HG02571 (cell line): Measurements from ENCODE around the gene CNOT10.
"Not testable (repeated sequence)": the region's sequence is repeated elsewhere in the genome, so short reads cannot be mapped to it uniquely, and the experiment has no call there.

Source experiments
- ATAC-seq: cut with Tn5 transposase; IDR thresholded peaks from one replicate; pipeline ENCODE4 v1.9.1; 2021; ENCODE audit warnings: mild to moderate bottlenecking, moderate library complexity; ENCODE audit not compliant: unreplicated experiment

The CNOT10 gene

DNA sequence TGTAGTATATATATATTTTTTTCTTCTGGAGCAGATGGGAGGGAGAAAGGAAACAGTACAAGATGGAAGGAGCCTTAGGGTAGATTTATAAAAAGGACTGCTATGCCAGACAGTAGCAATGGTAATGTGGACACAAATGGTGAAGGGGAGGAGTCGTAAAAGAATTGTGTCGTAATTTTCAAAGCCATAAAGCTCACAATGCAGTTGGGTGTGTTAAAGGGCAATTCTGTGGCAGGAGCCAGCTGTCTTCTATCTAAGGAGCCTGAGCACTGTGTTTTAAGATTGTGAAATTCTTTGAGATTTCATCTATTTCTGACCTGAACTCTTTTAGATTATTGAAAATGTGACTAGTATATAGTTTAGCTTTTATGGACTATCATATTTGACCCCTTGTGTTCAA lies 58.9 kb downstream of the CNOT10 start:
- no peak for ATAC-seq

DNA sequence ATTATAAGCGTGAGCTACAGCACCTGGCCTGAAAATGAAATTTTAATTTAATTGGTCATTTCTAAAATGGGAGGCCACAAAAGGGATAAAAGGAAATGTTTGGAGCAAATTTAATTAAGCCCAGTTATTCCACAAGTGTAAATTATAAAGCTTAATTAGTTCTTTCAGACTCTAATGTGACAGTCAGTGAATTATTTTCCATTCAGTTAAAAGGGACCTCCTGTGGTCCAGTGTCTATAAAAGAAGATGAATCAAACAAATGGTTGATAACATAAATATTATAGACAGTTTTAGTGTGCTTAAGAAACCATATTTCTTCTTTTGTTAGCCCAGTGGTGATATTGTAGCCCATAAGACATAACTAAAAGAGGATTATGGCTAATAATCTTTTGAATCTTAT lies 66.4 kb downstream of the CNOT10 start:
- ATAC-seq = no peak

DNA sequence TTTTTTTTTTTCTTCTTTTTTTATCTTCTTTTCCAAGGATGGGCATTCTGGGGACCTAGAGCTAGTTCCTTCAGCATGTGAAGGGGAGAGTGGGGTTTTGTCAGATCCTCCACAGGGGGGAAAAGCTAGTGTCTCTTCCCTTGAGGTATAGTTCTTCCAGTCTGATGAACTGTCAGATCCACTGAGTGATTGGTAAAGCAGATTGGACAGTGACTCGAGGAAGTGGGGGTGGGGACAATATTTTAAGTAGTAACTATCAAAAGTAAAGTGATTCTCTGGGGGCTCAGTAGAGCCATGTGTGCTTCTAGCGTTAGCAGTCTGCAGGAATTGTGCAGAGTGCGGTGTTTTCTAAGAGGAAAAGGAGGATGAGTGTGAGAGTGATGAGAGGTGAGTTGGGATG lies 70.8 kb downstream of the CNOT10 start:
- ATAC-seq = no peak

DNA sequence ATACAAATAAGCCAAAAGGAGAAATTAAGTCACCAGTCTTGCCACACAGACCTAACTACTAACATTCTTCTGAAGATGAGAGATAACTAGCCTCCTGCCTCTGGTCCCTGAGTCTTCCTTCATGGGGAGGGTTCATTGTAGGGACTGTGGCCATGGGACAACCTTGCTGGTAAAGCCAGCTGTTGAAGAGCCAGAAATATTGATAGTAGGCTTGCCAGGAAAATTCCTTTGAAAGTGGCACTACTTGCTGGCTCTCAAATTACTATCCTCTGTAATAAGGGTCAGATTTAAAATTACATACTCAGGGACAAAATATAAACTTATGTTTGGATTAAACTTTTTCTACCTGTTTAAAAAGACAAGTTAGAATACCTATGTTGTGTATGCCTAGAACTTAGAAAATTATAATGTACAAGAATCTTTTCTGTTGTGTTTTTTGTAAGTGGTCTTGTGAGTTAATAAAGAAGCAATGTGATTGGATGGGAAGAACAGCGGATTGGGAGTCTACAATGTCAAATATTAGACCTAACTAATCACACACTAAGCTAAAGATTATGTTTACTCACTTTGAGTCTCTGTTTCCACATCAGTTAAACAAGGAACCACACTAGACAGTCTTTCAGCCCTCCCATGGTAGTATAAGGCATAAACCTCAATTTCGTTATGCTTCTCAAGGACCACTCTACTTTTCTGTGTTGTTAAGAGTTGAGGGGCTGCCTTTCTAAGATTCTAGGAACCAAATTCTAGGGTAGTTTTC lies 72.8 kb downstream of the CNOT10 start:
- no peak for ATAC-seq

DNA sequence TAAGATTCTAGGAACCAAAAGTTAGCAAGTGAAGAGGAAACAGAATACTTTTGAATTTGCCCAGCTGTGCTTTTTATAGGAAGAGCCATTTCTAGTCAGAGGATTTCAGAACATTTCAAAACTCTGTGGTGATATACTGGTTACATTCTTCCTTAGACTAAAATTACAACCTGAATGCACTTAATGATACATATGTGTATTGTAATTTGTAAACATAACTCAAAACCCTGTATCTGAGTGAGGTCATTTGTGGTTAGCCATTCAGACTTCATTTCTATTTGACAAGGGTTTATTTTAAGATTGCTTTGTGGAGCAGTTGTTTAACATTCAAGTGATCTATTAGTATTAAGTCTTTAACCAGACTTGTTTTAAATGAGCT lies 73.4 kb downstream of the CNOT10 start:
- ATAC-seq = no peak

DNA sequence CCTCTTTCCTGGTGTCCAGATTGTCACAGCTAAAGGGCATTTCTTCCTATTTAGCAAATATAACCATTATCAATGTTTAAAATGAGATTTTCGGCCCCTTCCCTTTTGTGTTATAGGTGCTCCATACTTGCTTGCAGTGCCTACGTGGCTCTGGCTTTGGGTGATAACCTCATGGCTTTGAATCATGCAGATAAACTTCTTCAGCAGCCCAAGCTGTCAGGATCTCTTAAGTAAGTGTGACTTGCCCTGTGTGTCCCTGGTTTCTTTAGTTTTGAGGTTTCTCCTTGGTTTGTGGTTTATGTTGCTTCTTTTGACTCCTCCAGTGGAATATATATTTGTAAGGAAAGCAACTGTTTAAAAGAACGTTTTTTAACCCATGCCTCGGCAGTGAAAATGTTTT lies 74.4 kb downstream of the CNOT10 start:
- ATAC-seq = no peak

DNA sequence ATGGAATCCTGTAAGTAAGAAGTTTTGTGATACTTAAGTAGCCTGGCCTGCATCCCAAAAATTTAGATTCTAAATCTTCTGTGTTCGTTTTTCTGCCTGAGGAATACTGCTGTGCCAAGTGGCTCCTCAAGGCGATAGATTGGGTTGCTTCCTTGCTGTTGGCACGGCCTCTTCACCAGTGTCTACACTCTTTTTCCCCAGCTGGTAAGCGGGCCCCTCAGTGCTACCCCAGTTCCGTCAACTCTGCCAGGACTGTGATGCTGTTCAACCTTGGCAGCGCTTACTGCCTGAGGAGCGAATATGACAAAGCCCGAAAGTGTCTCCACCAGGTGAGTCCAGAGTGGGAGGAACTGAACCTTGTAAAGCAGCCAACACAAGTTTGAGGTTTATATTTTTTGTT lies 79.5 kb downstream of the CNOT10 start:
- no peak for ATAC-seq

DNA sequence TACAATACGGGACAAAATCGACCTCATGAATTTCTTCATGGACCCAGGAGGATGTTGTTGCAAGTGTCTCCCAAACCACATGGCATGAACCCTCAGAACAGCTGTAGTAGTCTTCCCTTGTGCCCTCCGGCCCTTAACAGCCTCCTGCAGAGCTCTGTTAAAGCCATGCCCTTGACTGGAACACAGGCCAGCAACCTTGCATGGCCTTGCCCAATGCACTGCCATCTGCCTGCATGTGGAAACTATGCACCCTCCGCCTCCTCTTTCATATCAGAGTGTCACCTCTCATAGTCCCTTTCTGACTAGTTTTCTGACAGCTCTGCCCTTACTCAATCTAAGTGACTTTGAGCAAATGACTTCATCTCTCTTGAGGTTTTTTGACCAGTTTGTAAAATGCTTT lies 93.4 kb downstream of the CNOT10 start:
- ATAC-seq = no peak

DNA sequence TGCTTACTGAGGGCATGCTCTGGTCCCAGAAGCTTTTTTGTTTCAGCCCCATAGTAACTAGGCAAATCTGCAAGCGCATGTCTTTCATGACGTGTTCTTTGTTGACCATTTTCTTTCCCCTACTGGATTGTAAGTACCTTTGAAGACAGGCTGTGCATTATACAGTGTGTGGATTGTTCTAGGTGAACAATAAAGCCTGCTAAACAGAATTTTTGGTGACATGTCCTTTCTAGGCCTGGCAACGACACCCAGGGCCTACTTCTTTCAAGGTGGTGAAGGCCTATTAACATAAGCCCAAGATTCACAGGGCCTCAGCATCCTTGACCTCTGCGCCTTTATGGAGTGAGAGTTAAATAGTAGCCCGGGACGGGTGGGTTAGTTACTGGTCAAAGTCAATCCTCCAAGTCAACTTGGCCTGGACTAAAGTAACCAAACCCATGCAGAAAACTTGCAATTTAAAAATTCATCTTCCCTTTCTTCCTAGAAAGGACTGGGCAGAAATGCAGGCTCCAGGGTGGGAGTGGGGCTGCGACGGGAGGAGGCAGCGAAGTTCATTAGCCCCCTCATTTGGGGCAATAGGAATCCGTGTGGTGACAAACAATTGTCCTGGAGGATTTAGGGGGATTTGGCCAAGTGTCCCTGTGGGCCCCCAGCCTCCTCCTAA lies 95.2 kb downstream of the CNOT10 start:
- ATAC-seq = no peak

DNA sequence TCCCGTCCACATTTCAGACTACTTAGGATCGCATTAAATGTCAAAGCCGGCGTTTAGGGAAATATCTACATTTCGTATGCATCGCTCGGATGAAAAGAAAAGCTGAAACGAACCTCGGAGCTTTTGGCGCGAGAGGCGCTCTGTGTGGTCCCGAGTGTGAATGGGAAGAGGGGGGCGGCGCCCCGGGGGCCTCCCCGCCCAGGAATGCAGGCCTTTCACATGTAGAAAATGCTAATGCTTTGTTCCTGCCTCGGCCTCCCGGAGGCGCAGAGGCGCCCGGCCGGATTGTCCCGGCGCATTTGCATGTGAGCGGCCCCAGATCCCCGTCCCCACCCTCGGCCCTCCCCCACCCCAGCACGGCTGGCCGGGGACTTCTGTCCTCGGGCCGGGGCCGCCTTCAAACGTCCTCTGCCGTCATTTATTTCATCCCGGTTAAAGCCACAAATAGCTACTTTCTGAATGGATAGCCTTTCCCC lies 95.8 kb downstream of the CNOT10 start:
- ATAC-seq = peak; percentile 43

DNA sequence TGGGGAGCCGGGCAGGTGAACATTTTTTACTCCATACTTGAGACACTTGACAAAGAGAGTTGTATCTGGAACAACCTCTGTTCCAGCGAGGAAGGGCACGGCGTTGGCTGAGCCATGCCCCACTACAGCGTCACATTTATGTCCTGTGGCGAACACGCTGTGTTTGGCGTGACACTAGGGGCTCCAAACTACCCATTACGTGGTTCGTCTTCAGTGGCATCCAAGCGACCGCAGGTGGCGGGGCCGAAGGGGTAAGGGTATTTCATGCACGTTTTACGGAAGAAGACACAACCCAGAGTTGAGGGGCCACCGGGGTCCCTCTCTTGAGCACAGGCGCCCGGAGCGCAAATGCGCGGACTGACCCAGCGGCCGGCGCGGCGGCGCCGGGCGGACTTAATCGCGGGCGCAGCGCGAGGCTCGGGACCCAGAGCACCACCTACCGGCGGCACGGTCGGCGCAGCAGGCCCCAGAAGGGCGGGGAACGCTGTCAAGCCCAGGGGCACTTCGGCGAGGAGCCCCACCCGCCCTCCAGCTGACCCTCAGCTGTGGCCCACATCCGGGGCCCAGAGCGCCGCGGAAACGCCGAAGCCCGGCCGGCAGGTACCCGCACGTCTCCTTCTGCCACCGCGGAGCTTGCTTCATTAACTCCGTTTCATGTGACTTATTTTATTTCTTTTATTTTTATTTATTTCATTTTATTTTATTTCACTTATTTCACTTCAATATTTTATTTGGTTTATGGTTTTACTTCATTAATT lies 96.4 kb downstream of the CNOT10 start:
- ATAC-seq = peak; percentile 86

DNA sequence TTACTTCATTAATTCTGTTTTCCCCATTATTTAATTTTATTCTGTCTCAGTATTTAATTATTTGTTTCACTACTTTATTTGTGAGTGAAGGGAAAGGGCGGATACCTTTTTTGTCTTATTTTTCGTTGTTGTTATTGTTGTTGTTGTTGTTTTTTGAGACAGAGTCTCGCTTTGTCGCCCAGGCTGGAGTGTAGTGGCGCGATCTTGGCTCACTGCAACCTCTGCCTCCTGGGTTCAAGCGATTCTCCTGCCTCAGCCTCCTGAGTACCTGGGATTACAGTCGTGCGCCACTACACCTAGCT lies 96.9 kb downstream of the CNOT10 start:
- not testable (repeated sequence) for ATAC-seq

DNA sequence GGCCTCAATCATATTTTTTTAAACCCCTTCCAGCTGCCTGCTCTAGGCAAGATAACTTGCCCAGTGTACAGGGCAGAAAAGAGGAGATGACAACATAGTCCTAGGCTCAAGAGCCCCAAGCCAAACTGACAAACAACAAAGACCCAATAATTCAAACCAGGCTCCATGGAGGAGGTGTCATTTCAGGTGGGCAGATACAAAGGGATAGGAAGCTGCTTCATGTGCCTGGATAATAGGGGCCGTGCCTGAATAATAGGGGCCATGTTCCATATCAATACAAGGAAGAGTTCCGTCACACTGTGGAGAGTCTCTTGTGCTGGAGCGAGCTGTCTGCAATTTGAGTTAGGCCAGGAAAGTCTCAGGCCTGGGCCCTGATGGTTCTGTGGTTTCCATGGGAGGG lies 97.4 kb downstream of the CNOT10 start:
- ATAC-seq = no peak

DNA sequence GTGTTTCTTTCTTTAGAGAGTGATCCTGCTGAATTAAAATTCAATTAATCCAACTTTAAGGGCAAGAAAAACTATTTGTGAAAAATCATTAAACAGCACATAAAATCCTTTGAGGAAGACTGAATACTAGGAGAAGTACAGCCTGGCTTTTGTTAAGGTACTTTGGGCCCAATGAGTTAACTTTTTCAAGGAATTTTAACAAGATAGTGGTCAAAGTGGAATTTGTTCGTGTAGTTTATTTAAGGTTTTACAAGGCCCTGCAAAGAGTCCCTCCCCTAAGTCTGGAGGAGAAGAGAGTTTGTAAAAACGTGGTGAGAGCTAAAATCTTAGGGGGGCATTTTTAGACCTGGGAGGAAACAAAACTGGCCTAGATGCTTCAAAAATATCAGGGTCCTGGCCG lies 106.8 kb downstream of the CNOT10 start:
- ATAC-seq = no peak

DNA sequence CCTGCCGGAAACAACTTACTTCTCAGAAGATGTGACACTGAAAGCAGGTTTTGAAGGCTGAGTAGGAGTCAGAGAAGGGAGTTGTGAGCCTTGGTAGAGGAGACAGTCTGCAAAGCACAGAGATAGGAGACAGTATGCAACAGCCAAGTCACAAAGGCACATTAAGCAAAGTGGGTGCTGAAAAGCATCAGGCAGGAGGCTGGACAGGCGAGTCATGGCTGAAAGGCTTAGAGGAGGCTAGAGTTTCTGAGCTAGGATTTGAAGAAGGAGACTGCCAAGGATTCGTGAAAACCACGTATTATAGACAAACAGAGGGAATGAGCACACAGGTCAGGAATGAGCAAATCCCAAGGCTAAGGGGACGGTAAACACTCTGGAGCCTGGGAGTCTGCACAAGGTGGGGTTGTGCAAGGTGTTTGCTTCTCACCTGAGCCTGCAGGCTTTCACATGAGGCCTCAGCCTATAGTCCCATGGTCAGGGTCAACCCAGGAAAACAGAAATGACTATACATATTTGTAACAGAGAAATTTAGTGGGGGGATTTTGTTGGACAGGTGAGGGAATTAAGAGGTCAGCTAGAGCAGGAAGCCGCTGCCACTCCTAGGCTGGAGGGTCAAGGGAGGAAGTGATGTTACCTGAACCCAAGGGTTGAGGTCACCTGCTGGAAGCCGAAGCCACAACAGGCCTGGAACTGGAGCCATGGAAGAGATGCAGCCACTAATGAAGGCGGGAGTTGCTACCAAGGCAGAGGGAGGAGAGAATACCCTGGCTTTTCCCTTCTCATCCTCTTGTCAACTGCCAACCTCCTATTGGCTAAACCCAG lies 109.7 kb downstream of the CNOT10 start:
- ATAC-seq = no peak

DNA sequence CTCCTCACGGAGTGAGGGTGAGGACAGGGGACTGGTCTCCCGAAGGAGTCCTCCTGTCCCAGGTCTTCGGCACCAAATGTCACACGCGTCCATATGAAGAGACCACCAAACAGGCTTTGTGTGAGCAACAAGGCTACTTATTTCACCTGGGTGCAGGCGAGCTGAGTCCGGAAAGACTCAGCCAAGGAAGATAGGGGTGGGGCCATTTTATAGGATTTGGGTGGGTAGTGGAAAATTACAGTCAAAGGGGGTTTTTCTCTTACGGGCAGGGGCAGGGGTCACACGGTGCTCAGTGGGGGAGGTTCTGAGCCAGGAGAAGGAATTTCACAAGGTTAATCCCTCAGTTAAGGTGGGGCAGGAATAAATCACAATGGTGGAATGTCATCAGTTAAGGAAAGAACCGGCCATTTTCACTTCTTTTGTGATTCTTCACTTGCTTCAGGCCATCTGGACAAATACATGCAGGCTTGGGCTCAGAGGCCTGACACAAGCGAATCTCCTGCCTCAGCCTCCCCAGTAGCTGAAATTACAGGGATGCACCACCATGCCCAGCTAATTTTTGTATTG lies 111.5 kb downstream of the CNOT10 start:
- ATAC-seq = not testable (repeated sequence)

DNA sequence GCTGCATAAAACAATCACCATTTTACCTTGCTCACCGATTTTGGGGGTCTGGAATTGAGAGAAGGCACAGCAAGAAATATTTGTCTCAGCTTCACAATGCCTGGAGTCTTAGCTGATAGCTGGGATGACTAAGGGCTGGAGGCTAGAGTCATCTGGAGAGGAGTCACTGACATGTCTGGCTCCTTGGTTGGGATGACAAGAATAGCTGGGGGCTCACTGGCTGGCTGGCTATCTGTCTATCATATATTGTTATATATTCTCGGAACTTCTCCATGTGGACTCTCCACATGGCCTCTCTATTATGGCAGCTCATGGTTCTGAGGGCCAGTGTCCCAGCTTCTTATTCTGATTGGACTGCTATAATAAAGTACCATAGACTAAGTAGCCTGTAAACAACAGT lies 112.8 kb downstream of the CNOT10 start:
- no peak for ATAC-seq

DNA sequence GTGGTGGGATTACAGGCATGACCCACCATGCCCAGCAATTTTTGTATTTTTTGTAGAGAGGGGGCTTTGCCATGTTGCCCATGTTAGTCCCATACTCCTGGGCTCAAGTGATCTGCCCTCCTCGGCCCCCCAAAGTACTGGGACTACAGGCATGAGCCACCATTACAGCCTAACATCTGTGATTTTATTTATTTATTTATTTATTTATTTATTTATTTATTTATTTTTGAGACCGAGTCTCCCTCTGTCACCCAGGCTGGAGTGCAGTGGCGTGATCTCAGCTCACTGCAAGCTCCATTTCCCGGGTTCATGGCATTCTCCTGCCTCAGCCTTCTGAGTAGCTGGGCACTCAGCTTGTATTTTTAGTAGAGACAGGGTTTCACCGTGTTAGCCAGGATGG lies 116.5 kb downstream of the CNOT10 start:
- not testable (repeated sequence) for ATAC-seq

DNA sequence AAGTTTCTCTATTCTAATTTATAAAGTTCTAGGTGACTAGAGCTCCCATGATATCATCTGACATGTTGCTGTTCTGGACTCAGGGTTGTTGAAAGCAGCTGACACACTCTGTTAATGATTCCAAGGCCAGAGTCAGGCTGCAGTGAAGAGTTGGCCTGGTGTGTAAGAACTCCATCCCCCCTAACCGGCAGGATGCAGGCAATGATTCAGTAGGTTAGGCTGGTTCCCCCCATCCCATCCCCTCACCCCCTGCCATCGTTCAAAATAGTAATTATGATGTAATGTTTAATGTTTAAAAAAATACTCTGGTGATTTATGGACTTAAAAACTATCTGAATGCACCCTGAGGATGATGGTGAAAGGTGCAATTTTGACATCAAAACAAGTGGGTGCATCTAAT lies 128.2 kb downstream of the CNOT10 start:
- no peak for ATAC-seq

DNA sequence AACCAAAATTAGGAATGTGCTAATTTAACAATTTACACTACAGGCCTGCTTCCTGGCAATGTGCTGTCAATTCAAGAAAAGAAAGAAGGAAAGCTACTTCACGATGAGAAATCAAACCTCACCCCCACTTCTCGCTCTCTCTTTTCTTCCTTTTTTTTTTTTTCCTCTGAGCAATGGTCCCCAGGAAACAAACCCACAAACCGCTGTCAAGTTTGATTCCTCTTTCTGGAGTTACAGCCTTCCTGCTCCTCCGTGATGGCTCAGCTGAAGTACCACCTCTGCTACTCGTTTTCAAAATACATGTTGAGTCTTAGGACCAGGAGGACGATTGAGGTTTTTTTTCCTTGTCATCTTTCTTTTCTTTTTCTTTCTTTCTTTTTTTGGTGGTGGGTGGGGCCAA lies 129.4 kb downstream of the CNOT10 start:
- ATAC-seq = no peak
